ENCODE data around the gene BTG1.
"Not testable (repeated sequence)": the region's sequence is repeated elsewhere in the genome, so short reads cannot be mapped to it uniquely, and the experiment has no call there.

The BTG1 gene

GRCh38 chr12:92147491-92147890 lies 1.8 kb upstream of the BTG1 start:
- no peak for DNase-seq

DNA sequence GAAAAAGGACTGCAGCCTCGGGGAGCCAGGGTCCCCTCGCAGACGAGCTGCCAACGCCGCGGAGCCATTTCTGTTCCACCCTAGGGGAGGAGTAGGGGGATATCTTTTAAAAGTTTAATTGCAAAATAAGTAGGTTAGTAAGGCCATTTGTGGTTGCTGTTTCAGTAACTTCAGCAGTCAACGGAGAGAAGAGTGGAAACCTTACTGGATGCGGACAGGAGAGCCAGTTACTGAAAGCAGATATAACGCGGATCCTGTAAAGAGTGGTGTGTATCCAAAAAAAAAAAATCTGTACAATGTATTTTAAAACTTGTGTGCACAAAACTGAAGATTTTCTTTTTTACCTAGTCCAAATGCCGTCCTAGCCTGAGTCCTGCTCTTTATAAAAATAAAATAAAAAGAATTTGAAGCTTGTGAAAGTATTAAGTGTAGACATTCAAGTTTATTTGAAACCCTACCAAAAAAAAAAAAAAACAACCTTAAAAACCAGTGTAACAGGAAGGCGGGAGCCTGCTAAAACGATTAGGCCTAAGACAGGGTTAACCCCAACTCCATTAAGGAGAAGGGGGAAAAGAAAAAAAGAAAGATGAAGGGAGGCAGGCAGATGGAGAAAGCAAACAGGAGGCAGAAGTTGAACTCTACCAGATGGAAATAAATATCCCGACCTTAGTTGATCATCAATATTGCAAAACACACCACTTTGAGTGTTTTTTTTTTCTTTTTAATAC lies 1.0 kb upstream of the BTG1 start:
- no peak for DNase-seq

DNA sequence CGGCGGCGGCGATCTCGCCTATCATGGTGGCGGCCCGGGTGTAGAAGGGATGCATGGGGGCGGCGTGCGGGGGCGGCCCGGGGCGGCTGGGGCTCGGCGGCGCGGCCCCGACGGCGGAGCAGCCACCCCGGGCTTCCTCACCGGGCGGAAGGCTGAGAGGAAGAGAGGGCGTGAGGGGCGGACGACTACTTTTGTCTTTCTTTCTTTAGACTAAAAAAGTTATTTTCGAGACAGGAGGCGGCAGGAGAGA lies 240 bp downstream of the BTG1 start:
- DNase-seq = no peak

GRCh38 chr12:92144631-92145480 lies 790 bp downstream of the BTG1 start:
- DNase-seq = peak; percentile 84

- DNase-seq = peak; percentile 84
Observed at GRCh38 chr12:92143686-92144630, 1.7 kb downstream of the BTG1 start.

- no peak for DNase-seq
Observed at GRCh38 chr12:92143258-92143657, 2.4 kb downstream of the BTG1 start.

DNA sequence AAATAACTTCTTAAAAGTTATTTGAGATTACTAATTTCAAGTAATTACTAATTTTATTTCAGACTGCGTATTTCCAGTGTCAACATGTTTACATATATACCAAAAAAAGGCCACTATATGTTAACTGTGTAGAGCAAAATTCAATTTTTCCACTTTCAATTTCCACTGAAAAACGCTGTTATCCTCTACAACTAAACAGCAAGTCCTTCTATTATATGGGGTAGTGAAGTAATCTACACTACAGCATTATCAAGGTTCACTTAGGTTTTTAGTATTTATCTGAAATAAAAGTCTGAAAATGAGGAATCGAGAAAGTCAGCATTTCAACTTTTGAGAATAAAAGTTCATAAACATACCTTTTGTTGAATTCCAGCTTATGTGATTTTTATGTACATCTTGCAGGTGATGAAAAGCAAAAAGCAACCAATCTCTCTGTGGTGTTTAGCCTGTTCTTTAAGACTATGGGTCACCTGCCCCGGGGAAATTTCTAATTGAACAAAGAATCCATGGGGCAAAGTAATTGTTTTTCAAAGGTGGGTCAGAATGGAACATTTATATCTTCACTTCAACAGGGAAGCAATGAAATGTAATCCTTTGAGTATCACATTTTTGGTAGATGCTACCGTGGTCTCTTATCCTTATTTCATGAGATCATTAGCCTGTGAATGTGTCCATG lies 3.3 kb downstream of the BTG1 start:
- DNase-seq = no peak

GRCh38 chr12:92141591-92142121 lies 4.0 kb downstream of the BTG1 start:
- DNase-seq = no peak

DNA sequence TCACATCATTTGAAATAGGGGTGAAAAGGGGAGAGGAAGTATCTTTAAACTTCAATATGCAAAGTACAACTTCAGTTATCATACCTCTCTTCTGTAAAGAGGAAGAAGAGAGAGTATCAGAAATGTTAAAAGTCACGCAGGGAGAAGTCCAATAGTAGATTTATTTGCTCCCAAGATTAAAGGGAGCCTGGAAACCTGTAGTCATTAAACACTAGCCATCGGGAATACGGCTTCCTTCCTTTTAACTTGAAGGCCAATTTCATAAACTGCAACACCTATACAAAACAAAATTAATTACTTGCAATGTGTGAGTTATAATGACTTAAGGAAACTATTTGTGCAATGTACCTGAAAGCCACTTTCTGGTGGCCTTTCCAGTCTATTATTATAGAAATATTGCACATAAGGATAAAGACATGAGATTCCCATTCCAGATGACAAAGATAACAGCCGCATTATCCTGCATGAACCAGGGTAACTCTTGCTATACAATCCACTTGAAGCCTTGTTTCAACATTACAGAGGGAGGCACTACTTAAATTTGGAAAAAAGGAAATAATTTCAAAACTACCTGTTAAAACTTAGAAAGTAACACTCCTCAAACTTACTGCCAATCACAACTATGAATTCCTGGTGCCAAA lies 4.6 kb downstream of the BTG1 start:
- no peak for DNase-seq

DNA sequence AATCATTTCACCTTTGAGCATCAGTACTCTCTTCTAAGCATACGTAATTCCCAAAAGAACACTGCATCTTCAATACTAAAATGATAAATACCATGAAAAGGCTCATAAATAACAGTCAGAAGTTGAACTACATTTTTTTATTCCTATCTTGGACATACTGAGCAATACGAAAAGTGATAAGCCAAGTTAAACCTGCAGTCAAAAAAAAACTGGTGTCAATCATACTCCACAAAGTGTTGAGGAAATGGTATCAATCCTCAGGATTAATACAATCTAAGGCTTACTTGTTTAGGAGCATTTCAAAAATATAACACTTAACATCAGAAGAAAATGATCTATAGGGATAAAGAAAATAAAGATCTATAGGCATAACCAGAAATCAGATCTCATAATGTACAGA lies 5.5 kb downstream of the BTG1 start:
- no peak for DNase-seq

DNA sequence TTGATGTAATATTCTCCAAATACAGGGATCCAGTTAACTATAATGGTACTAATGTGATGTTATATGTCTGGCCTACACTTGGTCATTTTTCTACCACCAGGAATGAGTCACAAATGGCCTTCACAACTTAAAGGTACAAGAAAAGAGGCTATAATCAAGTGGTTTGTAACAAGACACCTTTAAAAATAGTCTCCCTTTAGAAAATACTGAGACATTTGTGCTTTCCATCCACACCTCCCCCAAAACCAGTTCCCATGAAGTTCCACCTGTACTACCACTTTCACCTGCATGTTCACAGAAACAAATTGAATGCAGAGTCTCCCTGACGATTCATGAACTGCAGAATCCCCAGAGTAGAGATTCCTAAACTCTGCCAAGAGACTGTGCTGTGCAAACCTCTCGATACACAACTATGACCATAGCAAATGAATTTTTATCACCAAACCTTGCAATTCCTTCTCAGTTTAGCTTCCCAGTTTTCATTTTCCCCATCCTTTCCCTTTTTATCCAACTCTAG lies 6.0 kb downstream of the BTG1 start:
- DNase-seq = no peak

GRCh38 chr12:92138626-92139025 lies 7.0 kb downstream of the BTG1 start:
- no peak for DNase-seq

DNA sequence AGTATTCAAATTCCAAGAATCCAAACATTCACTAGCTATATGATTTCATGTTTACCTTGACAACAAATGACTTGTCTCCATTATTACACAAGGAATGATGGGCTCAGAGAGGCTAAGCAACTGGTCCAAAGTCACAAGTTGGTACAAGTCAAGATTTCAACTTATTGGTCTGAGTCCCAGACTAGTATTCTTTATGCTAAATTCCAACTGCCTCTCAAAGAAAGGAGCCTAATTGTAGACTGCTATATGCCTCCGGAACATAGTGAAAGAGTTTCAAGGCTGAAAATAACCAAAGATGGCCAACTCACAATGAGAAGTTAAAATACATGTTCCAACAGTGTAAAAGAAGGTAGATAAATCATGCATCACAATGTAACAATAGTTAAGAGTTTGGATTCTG lies 7.5 kb downstream of the BTG1 start:
- DNase-seq = no peak

- DNase-seq = no peak
Observed at GRCh38 chr12:92136965-92137721, 8.5 kb downstream of the BTG1 start.

DNA sequence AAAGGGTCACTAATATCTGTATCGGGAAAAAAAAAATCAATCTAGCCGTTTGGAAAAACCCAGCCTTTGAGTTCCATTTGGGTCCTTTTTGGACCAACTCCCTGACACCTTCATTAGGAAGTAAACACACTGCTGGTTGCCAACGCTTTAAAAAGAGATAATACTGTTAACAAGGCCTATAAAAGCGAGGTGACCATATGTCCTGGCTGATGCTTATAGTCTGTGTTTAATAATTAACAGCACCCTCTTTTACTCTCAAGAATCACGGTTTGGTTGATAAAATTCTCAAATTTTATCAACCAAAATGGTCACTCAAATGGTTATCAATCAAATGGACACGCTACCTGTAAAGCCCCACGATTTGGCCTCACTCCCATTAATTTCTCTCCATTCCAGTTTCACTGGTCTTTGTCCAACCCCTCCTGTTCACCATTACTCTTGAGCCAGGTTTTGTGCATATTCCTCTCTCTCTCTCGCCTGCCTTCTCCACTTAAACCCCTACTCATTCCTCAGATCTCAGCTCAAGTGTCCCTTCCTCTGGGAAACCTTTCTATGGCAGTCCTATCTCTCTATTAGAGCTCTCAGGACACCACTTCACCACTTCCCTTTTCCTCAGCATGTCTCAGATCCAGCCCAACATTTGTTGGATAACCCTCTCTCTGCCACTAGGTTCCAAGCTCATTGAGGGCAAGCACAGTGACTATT lies 9.5 kb downstream of the BTG1 start:
- no peak for DNase-seq

DNA sequence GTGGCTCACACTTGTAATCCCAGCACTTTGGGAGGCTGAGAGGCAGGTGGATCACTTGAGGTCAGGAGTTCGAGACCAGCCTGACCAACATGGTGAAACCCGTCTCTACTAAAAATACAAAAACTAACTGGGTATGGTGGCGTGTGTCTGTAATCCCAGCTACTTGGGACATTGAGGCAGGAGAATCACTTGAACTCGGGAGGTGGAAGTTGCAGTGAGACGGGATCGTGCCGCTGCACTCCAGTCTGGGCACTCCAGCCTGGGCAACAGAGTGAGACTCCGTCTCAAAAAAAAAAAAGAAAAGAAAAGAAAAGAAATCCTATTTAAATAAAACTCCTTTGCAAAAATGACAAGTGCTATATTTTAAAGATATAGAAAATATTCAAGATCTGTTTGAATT lies 10.1 kb downstream of the BTG1 start:
- not testable (repeated sequence) for DNase-seq

GRCh38 chr12:92134638-92135274 lies 10.9 kb downstream of the BTG1 start:
- no peak for DNase-seq

- no peak for DNase-seq
Observed at GRCh38 chr12:92133795-92134637, 11.6 kb downstream of the BTG1 start.

DNA sequence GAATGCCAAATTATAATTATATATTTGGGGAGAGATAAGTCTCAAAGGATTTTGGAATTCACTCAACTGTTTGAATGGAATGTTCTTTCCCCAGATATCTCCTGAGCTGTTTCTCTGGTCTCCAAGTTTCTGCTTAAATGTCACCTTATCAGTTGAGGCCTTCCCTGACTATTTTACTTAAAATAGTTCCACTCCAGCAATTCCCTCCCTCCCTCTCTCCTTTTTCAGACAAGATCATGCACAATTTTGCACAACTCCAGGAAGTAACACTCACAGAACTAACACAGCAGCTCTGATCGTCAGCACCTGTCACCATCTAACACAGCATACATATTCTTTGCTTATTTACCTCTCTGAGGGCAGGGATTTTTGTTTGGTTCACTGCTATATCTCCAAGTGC lies 12.5 kb downstream of the BTG1 start:
- no peak for DNase-seq
